K562 (cell line): Measurements from ENCODE around the gene HEPACAM. TPM values are rescaled to one million over a fixed set of nuclear protein-coding genes. Genes with fewer than 3 reads are reported as not detected.

Source experiments
- CAMTA2 ChIP-seq: fragments of 250-450 bp; sonication (Bioruptor Pico); conservative IDR thresholded peaks from 2 replicates; pipeline ENCODE4 v1.5.1; 2022
- CHAMP1 ChIP-seq: fragments of 450-650 bp; IDR thresholded peaks from 2 replicates; pipeline ENCODE4 v1.6.1; 2016; ENCODE audit warnings: mild to moderate bottlenecking
- CREB3 ChIP-seq: fragments of 450-650 bp; conservative IDR thresholded peaks from 2 replicates; pipeline ENCODE4 v1.6.1; 2016; ENCODE audit warnings: missing genetic modification characterization, low read depth, mild to moderate bottlenecking, missing compliant biosample characterization, moderate library complexity
- EGR1 ChIP-seq: fragments of 450-650 bp; conservative IDR thresholded peaks from 2 replicates; pipeline ENCODE4 v1.6.1; 2017; ENCODE audit warnings: mild to moderate bottlenecking
- HNRNPLL ChIP-seq: fragments of 200-400 bp; formaldehyde crosslinking; IDR thresholded peaks from 2 replicates; pipeline ENCODE4 v1.6.1; 2017; ENCODE audit warnings: low read length, low read depth, mild to moderate bottlenecking; ENCODE audit not compliant: poor library complexity, severe bottlenecking
- IFI16 ChIP-seq: fragments of 250-450 bp; sonication (Bioruptor Pico); IDR thresholded peaks from 2 replicates; pipeline ENCODE4 v2.1.2; 2022; ENCODE audit warnings: mild to moderate bottlenecking, inconsistent platforms
- KAT7 ChIP-seq: sonication (generic); formaldehyde crosslinking; IDR thresholded peaks from 2 replicates; pipeline ENCODE4 v1.8.0; 2022; ENCODE audit warnings: missing genetic modification reagents, mild to moderate bottlenecking, borderline replicate concordance
- LARP7 ChIP-seq: fragments of 450-650 bp; IDR thresholded peaks from 2 replicates; pipeline ENCODE4 v1.6.1; 2016
- MTF1 ChIP-seq: fragments of 250-450 bp; sonication (Bioruptor Pico); IDR thresholded peaks from 2 replicates; pipeline ENCODE4 v1.9.0; 2021; ENCODE audit warnings: moderate library complexity, mild to moderate bottlenecking, inconsistent platforms, borderline replicate concordance
- NCOA1 ChIP-seq: fragments of 450-650 bp; IDR thresholded peaks from 2 replicates; pipeline ENCODE4 v1.6.1; 2016; ENCODE audit warnings: low read depth
- NFE2 ChIP-seq: IDR thresholded peaks from 2 replicates; pipeline ENCODE4 v1.6.1; 2014; ENCODE audit warnings: antibody characterized with exemption, low read depth
- NRF1 ChIP-seq, 2 experiments: fragments of 450-650 bp; IDR thresholded peaks in 1 of 2; conservative IDR thresholded peaks in 1 of 2; 2 replicates each; pipeline ENCODE4 v1.6.1; 2014; ENCODE audit warnings: mild to moderate bottlenecking in 2 of 2
- PYGO2 ChIP-seq: fragments of 450-650 bp; IDR thresholded peaks from 2 replicates; pipeline ENCODE4 v1.6.1; 2016; ENCODE audit warnings: mild to moderate bottlenecking, missing genetic modification characterization, moderate library complexity, missing compliant biosample characterization
- SIRT6 ChIP-seq: IDR thresholded peaks from one replicate; pipeline ENCODE4 v1.6.1; 2012; ENCODE audit warnings: low read depth, mild to moderate bottlenecking, control low read depth, inconsistent platforms, low read length, moderate library complexity
- SMAD1 ChIP-seq: fragments of 150-350 bp; IDR thresholded peaks from 2 replicates; pipeline ENCODE4 v1.6.1; 2014; ENCODE audit warnings: low read length, low read depth; ENCODE audit not compliant: partially characterized antibody
- STAT5B ChIP-seq: fragments of 250-450 bp; sonication (Bioruptor Pico); IDR thresholded peaks from 2 replicates; pipeline ENCODE4 v1.8.0; 2021; ENCODE audit warnings: mild to moderate bottlenecking, inconsistent platforms
- TRIM28 ChIP-seq: fragments of 450-650 bp; IDR thresholded peaks from 2 replicates; pipeline ENCODE4 v1.6.1; 2017
- ZNF280B ChIP-seq: fragments of 250-450 bp; sonication (Bioruptor Pico); IDR thresholded peaks from 2 replicates; pipeline ENCODE4 v1.5.1; 2021; ENCODE audit warnings: mild to moderate bottlenecking
- ZNF551 ChIP-seq: fragments of 250-450 bp; sonication (Bioruptor Pico); IDR thresholded peaks from 2 replicates; pipeline ENCODE4 v1.5.0; 2021; ENCODE audit warnings: mild to moderate bottlenecking, moderate library complexity
- polyA plus RNA-seq, 8 experiments: library from polyadenylated mRNA; depleted of rRNA in 4 of 8; stranded (reverse) in 5 of 8; unstranded in 3 of 8; fragments of >200 nt; fragmentation: Nextera tagmentation in 2 of 8; fragmentation: Illumina TruSeq in 1 of 8; extraction: Ambion mirVana in 2 of 8; extraction: Trizol in 1 of 8; gene quantifications; 2 replicates each; pipeline versions ENCODE4 v1.2.1 to v1.2.3, GENCODE V29; 2011 to 2014; ENCODE audit warnings: inconsistent platforms in 1 of 8, missing spikeins in 1 of 8
- total RNA-seq, 7 experiments: library from RNA; depleted of rRNA in 6 of 7; stranded (reverse); fragments of >200 nt in 6 of 7; fragmentation: Illumina TruSeq in 2 of 7; extraction: Trizol in 2 of 7; gene quantifications; 2 replicates each; pipeline versions ENCODE4 v1.2.1 to v1.2.3, GENCODE V29; 2011 to 2021; ENCODE audit warnings: low replicate concordance in 1 of 7
- TF ChIP-seq, protein P1 (sequence below): fragments of 150-350 bp; conservative IDR thresholded peaks from 2 replicates; pipeline ENCODE4 v1.6.1; 2014; ENCODE audit warnings: low read length
- TF ChIP-seq, protein P2 (sequence below): fragments of 450-650 bp; IDR thresholded peaks from 2 replicates; pipeline ENCODE4 v1.6.1; 2016; ENCODE audit warnings: low read depth, mild to moderate bottlenecking, moderate library complexity

HEPACAM gene
- total and polyA plus RNA-seq, 9 of the 15 experiments (the other 6 are each of a cell fraction or from before 2014, with no cell fraction given) = not detected

- TF ChIP-seq KAT7 (no peak), EGR1 (peak; percentile 77), MTF1 (CRISPR knock-in tag) (no peak), CREB3 (tag) (no peak), IFI16 (CRISPR knock-in tag) (no peak), HNRNPLL (peak; percentile 91), PYGO2 (tag) (no peak), CHAMP1 (no peak), NRF1 (conservative IDR thresholded peaks at IDR 0.05 in 1 of 2, IDR thresholded peaks at IDR 0.05 in 1 of 2) (peak; percentile 71 to 79), LARP7 (peak; percentile 79), TRIM28 (no peak), STAT5B (CRISPR knock-in tag) (no peak), SIRT6 (no peak), CAMTA2 (CRISPR knock-in tag) (no peak), ZNF551 (no peak), NCOA1 (no peak), SMAD1 (no peak), ZNF280B (CRISPR knock-in tag) (no peak), NFE2 (no peak)
- TF ChIP-seq, protein P1, sequence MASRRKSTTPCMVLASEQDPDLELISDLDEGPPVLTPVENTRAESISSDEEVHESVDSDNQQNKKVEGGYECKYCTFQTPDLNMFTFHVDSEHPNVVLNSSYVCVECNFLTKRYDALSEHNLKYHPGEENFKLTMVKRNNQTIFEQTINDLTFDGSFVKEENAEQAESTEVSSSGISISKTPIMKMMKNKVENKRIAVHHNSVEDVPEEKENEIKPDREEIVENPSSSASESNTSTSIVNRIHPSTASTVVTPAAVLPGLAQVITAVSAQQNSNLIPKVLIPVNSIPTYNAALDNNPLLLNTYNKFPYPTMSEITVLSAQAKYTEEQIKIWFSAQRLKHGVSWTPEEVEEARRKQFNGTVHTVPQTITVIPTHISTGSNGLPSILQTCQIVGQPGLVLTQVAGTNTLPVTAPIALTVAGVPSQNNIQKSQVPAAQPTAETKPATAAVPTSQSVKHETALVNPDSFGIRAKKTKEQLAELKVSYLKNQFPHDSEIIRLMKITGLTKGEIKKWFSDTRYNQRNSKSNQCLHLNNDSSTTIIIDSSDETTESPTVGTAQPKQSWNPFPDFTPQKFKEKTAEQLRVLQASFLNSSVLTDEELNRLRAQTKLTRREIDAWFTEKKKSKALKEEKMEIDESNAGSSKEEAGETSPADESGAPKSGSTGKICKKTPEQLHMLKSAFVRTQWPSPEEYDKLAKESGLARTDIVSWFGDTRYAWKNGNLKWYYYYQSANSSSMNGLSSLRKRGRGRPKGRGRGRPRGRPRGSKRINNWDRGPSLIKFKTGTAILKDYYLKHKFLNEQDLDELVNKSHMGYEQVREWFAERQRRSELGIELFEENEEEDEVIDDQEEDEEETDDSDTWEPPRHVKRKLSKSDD = peak; percentile 34; the same call in 1 of the 2 replicates
- TF ChIP-seq, protein P2, sequence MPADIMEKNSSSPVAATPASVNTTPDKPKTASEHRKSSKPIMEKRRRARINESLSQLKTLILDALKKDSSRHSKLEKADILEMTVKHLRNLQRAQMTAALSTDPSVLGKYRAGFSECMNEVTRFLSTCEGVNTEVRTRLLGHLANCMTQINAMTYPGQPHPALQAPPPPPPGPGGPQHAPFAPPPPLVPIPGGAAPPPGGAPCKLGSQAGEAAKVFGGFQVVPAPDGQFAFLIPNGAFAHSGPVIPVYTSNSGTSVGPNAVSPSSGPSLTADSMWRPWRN = no peak
These were observed 18.1 kb upstream of the HEPACAM start, which contains the start of gene CCDC15 (continued) for GRCh38 chr11:124953753-124954589.
